Natural killer cell (primary cell): ENCODE measurements around the gene USP24. TPM values are rescaled to one million over a fixed set of nuclear protein-coding genes. Genes with fewer than 3 reads are reported as not detected.

Experiments
- ATAC-seq, 3 donors: fragments of 150-1000 bp in 2 of 3; fragments of 200-7000 bp in 1 of 3; cut with Tn5 transposase; 1 replicate in 1 of 3; 2 replicates in 2 of 3; pipeline ENCODE4 v1.10.0; 2021; ENCODE audit warnings: mild to moderate bottlenecking in 2 of 3, moderate library complexity in 2 of 3
- DNase-seq, 2 donors: peaks; one replicate each; pipeline versions ENCODE4 v3.0.0 to v3.0.0-alpha.2; 2013 to 2021; ENCODE audit warnings: mixed read lengths in 1 of 2
- H3K27ac ChIP-seq: one replicate; pipeline ENCODE4 v1.5.1; 2013; ENCODE audit warnings: mild to moderate bottlenecking, low read length
- H3K27me3 ChIP-seq: one replicate; pipeline ENCODE4 v1.6.1; 2013; ENCODE audit warnings: low read length; ENCODE audit not compliant: control insufficient read depth, insufficient read depth
- H3K36me3 ChIP-seq: one replicate; pipeline ENCODE4 v1.6.1; 2013; ENCODE audit warnings: low read length; ENCODE audit not compliant: control insufficient read depth, insufficient read depth
- H3K4me1 ChIP-seq: one replicate; pipeline ENCODE4 v1.6.1; 2013; ENCODE audit warnings: low read length; ENCODE audit not compliant: control insufficient read depth, insufficient read depth
- H3K4me3 ChIP-seq: one replicate; pipeline ENCODE4 v1.5.1; 2013; ENCODE audit warnings: low read length
- H3K9me3 ChIP-seq: one replicate; pipeline ENCODE4 v1.6.1; 2013; ENCODE audit warnings: low read length; ENCODE audit not compliant: control insufficient read depth, insufficient read depth
- H3K27ac Mint-ChIP-seq, 2 donors: one replicate each; pipeline ENCODE4 v1.8.0; 2022; ENCODE audit warnings: mild to moderate bottlenecking in 2 of 2, mixed read lengths in 2 of 2, moderate library complexity in 1 of 2
- H3K27me3 Mint-ChIP-seq, 2 donors: one replicate each; pipeline ENCODE4 v1.8.0; 2022; ENCODE audit warnings: low read depth in 2 of 2, mixed read lengths in 2 of 2
- H3K36me3 Mint-ChIP-seq: one replicate; pipeline ENCODE4 v1.8.0; 2022; ENCODE audit warnings: mixed read lengths
- H3K4me1 Mint-ChIP-seq, 2 donors: one replicate each; pipeline ENCODE4 v1.8.0; 2022; ENCODE audit warnings: mixed read lengths in 2 of 2
- H3K4me3 Mint-ChIP-seq: one replicate; pipeline ENCODE4 v1.8.0; 2022; ENCODE audit warnings: mild to moderate bottlenecking, moderate library complexity, mixed read lengths
- H3K9me3 Mint-ChIP-seq, 2 donors: one replicate each; pipeline ENCODE4 v1.8.0; 2022; ENCODE audit warnings: mixed read lengths in 2 of 2
- CTCF ChIP-seq: fragments of 200-600 bp; IDR thresholded peaks from one replicate; pipeline ENCODE4 v1.8.0; 2022; ENCODE audit warnings: antibody characterized with exemption
- WGBS: methylation state at CpG from one replicate; pipeline ENCODE4 v1.1.7; 2013; ENCODE audit warnings: missing lambda C conversion rate; ENCODE audit not compliant: insufficient coverage; 5-methylcytosine and 5-hydroxymethylcytosine counted together
- intact Hi-C: fragments of 100-400 bp; cut with micrococcal nuclease; formaldehyde crosslinking; loops from one replicate; pipeline ENCODE4 v1.14.2; 2022
- total RNA-seq, 4 donors: library from RNA; stranded (reverse); fragments of 120-200 nt in 1 of 4; gene quantifications; one replicate each; pipeline versions ENCODE4 v1.2.3 to v1.2.4, GENCODE V29; 2013 to 2022

The USP24 gene
- total RNA-seq, 3 donors from 2014 or later (not counting 1 experiment from before 2014, with no cell fraction given) = 155 TPM

DNA sequence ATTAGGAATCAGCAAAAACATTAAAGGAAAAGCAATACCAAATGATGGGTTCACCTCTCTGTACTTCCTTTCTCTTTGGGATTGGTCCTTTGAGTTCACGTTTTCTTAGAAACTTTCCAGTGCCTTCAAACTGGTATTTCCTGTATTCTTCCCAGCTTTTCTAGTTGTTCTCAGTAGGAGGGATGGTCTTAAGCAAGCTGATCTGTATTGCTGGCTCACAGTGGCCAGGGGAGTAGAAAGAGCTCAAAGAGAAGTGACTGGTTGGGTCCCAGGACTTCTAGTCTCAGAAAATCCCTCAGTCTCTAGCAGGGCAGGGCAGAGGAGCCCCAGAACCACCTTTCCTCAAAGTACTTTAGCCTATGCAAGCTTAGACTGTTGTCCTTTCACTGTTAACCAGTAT lies 10.1 kb upstream of the USP24 start:
- intact Hi-C loops = no loop called here
- Mint-ChIP-seq H3K27ac (no peak overlapping the region), H3K4me1 (peaks cover 0 to 4% of the 10 kb centered on the region in 2 donors), H3K9me3 (peaks cover 0 to 2% of the 10 kb centered on the region in 2 donors), H3K27me3 (no peaks in the 10 kb centered on the region), H3K4me3 (no peak overlapping the region), H3K36me3 (no peaks in the 10 kb centered on the region)
- Histone ChIP-seq H3K27ac (no peak overlapping the region), H3K4me3 (no peak overlapping the region), H3K9me3 (peaks cover 4% of the 10 kb centered on the region), H3K27me3 (no peaks in the 10 kb centered on the region), H3K4me1 (no peaks in the 10 kb centered on the region), H3K36me3 (no peaks in the 10 kb centered on the region)
- WGBS = 86% methylated on average over 1 of the region's 1 CpG
- DNase-seq (no peak), ATAC-seq (no peak)
- no peak for TF ChIP-seq CTCF

DNA sequence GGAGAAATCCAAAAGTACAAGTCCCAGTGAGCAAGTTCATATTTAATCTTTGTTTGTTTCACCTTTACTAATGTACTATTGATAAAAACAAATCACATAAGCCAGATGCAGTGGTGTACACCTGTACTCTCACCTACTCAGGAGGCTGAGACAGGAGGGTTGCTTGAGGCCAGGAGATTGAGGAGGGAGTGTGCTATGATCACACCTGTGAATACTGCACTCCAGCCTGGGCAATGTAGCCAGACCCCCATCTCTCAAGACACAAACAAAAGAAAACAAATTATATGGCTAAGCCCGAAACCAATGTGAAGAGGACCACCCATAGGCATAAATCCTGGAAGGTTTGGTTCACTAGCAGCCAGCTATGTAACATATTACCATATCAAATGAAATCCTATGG lies 9.6 kb upstream of the USP24 start:
- no peaks in the 10 kb centered on the region for H3K36me3 Mint-ChIP-seq
- 91% methylated on average over 1 of the region's 1 CpG for WGBS

GRCh38 chr1:55222152-55222551 lies 7.0 kb upstream of the USP24 start:
- no peaks in the 10 kb centered on the region for H3K27me3 ChIP-seq
- Mint-ChIP-seq H3K4me3 (no peak overlapping the region), H3K9me3 (no peaks in the 10 kb centered on the region), H3K27me3 (no peaks in the 10 kb centered on the region), H3K36me3 (no peaks in the 10 kb centered on the region), H3K27ac (no peak overlapping the region), H3K4me1 (peaks cover 13 to 17% of the 10 kb centered on the region in 2 donors)
- H3K9me3 ChIP-seq = no peaks in the 10 kb centered on the region
- no peak overlapping the region for H3K4me3 ChIP-seq
- no peaks in the 10 kb centered on the region for H3K36me3 ChIP-seq
- no peak for TF ChIP-seq CTCF
- no peak for DNase-seq
- intact Hi-C loops = no loop called here
- 80% methylated on average over 6 of the region's 6 CpGs for WGBS
- no peak for ATAC-seq
- H3K4me1 ChIP-seq = no peaks in the 10 kb centered on the region
- no peak overlapping the region for H3K27ac ChIP-seq

More for the DNA sequence above, 9.6 kb upstream of the USP24 start:
- no peak overlapping the region for H3K4me3 Mint-ChIP-seq
- Histone ChIP-seq H3K36me3 (no peaks in the 10 kb centered on the region), H3K27me3 (no peaks in the 10 kb centered on the region), H3K4me3 (no peak overlapping the region), H3K4me1 (no peaks in the 10 kb centered on the region), H3K27ac (no peak overlapping the region), H3K9me3 (peaks cover 4% of the 10 kb centered on the region)
- no peak overlapping the region for H3K27ac Mint-ChIP-seq
- DNase-seq (no peak), ATAC-seq (no peak)
- peaks cover 0 to 2% of the 10 kb centered on the region in 2 donors for H3K9me3 Mint-ChIP-seq
- peaks cover 0 to 4% of the 10 kb centered on the region in 2 donors for H3K4me1 Mint-ChIP-seq
- intact Hi-C loops = no loop called here
- H3K27me3 Mint-ChIP-seq = no peaks in the 10 kb centered on the region
- TF ChIP-seq CTCF = no peak
